Measurements from ENCODE around the gene ZNF200. TPM values are rescaled to one million over a fixed set of nuclear protein-coding genes. Genes with fewer than 3 reads are reported as not detected.

ZNF200 gene
- total RNA-seq, 1 experiment from 2014 or later: 8.8 TPM

- no peak overlapping the region for H3K27ac ChIP-seq (ENCODE audit: low read depth, low read length)
- no peaks in the 10 kb centered on the region for H3K9me3 ChIP-seq (ENCODE audit: control insufficient read depth in 1 of 2, insufficient read depth in 1 of 2, low read depth in 1 of 2, low read length in 2 of 2)
- H3K9ac ChIP-seq (ENCODE audit: low read length): no peak overlapping the region
- H3K36me3 ChIP-seq (ENCODE audit: control insufficient read depth in 1 of 2, insufficient read depth in 2 of 2, low read length in 2 of 2): no peaks in the 10 kb centered on the region
- no peak overlapping the region for H2AFZ ChIP-seq (ENCODE audit: low read depth, low read length, poor library complexity, severe bottlenecking)
- ATAC-seq: no peak
- peaks cover 11 to 30% of the 10 kb centered on the region in 2 experiments for H3K4me1 ChIP-seq (ENCODE audit: control insufficient read depth in 1 of 2, insufficient read depth in 2 of 2, low read length in 2 of 2)
- no peak overlapping the region for H3K4me3 ChIP-seq (replicated peaks in 1 of 2; ENCODE audit: low read depth in 1 of 2, low read length in 2 of 2)
- intact Hi-C loops (cut with micrococcal nuclease): loop anchor here (10.0 kb wide), 1 partner anchor 185 kb away; the partner anchor contains the start of genes NAA60 and ZNF597
- TF ChIP-seq ELF1 (IDR thresholded peaks at IDR 0.05; ENCODE audit: borderline replicate concordance, low read depth): no peak
- TF ChIP-seq SP1 (IDR thresholded peaks at IDR 0.05; ENCODE audit: low read depth): no peak
- no peak for TF ChIP-seq EGR1 (IDR thresholded peaks at IDR 0.05; ENCODE audit: low read depth)
- TF ChIP-seq CTCF (IDR thresholded peaks at IDR 0.05 in 2 of 3, conservative IDR thresholded peaks at IDR 0.05 in 1 of 3; ENCODE audit: borderline replicate concordance in 1 of 3, insufficient read depth in 1 of 3, low read depth in 2 of 3, low read length in 2 of 3): no peak
- no peak for TF ChIP-seq TCF7L2 (IDR thresholded peaks at IDR 0.05; ENCODE audit: borderline replicate concordance, extremely low read depth, insufficient read depth, insufficient read length)
- no peak for TF ChIP-seq REST (IDR thresholded peaks at IDR 0.05; ENCODE audit: low read depth)
- TF ChIP-seq ZNF274 (IDR thresholded peaks at IDR 0.05; ENCODE audit: low read depth, low read length): no peak
- no peak for TF ChIP-seq YY1 (IDR thresholded peaks at IDR 0.05; ENCODE audit: extremely low read depth, insufficient replicate concordance, low read depth, low read length)
- no peak for TF ChIP-seq SRF (IDR thresholded peaks at IDR 0.05; ENCODE audit: low read depth)
- no peak for TF ChIP-seq SIN3A (IDR thresholded peaks at IDR 0.05; ENCODE audit: low read depth)
- TF ChIP-seq POLR2AphosphoS5 (IDR thresholded peaks at IDR 0.05; ENCODE audit: low read depth, low read length): no peak
- no peak for TF ChIP-seq POLR2A (IDR thresholded peaks at IDR 0.05; ENCODE audit: borderline replicate concordance, extremely low read depth, insufficient read depth, insufficient read length)
- no peak for TF ChIP-seq FOSL1 (IDR thresholded peaks at IDR 0.05; ENCODE audit: low read depth)
- TF ChIP-seq CBX3 (IDR thresholded peaks at IDR 0.05; ENCODE audit: low read depth): no peak
- TF ChIP-seq JUND (IDR thresholded peaks at IDR 0.05): no peak
- no peak for TF ChIP-seq MAX (IDR thresholded peaks at IDR 0.05)
- no peak for TF ChIP-seq ATF3 (IDR thresholded peaks at IDR 0.05)
- no peak for TF ChIP-seq EZH2 (IDR thresholded peaks at IDR 0.05)
- TF ChIP-seq ZFX (IDR thresholded peaks at IDR 0.05): no peak
- no peak for DNase-seq (ENCODE audit: low read depth, low spot score)
- no peaks in the 10 kb centered on the region for H4K20me1 ChIP-seq (ENCODE audit: insufficient read depth)
- no peak overlapping the region for H3K4me2 ChIP-seq (ENCODE audit: low read length)
- H3K27me3 ChIP-seq (ENCODE audit: insufficient read depth, low read length): no peaks in the 10 kb centered on the region
- BruUV-seq (replicated peaks): no TSS peak
- H3K79me2 ChIP-seq (ENCODE audit: insufficient read depth, low read length): no peaks in the 10 kb centered on the region
- ChIA-PET CTCF (no interaction called here), RAD21 (ENCODE audit: low non-redundant PET in 1 of 2, low total read pairs in 2 of 2, uncharacterized antibody in 2 of 2, unreplicated experiment in 2 of 2) (no interaction called here), POLR2A (no interaction called here)
- H3K9me2 ChIP-seq (ENCODE audit: insufficient read depth): no peaks in the 10 kb centered on the region
Observed at GRCh38 chr16:3259836-3260235, 24.9 kb upstream of the ZNF200 start.
